Natural killer cell (primary cell): Measurements from ENCODE around the gene CARD16. TPM values are rescaled to one million over a fixed set of nuclear protein-coding genes. Genes with fewer than 3 reads are reported as not detected.

Experiments
- ATAC-seq, 3 donors: fragments of 150-1000 bp in 2 of 3; fragments of 200-7000 bp in 1 of 3; cut with Tn5 transposase; 1 replicate in 1 of 3; 2 replicates in 2 of 3; pipeline ENCODE4 v1.10.0; 2021; ENCODE audit warnings: mild to moderate bottlenecking in 2 of 3, moderate library complexity in 2 of 3
- DNase-seq, 2 donors: peaks; one replicate each; pipeline versions ENCODE4 v3.0.0 to v3.0.0-alpha.2; 2013 to 2021; ENCODE audit warnings: mixed read lengths in 1 of 2
- H3K27ac ChIP-seq: one replicate; pipeline ENCODE4 v1.5.1; 2013; ENCODE audit warnings: mild to moderate bottlenecking, low read length
- H3K27me3 ChIP-seq: one replicate; pipeline ENCODE4 v1.6.1; 2013; ENCODE audit warnings: low read length; ENCODE audit not compliant: control insufficient read depth, insufficient read depth
- H3K36me3 ChIP-seq: one replicate; pipeline ENCODE4 v1.6.1; 2013; ENCODE audit warnings: low read length; ENCODE audit not compliant: control insufficient read depth, insufficient read depth
- H3K4me1 ChIP-seq: one replicate; pipeline ENCODE4 v1.6.1; 2013; ENCODE audit warnings: low read length; ENCODE audit not compliant: control insufficient read depth, insufficient read depth
- H3K4me3 ChIP-seq: one replicate; pipeline ENCODE4 v1.5.1; 2013; ENCODE audit warnings: low read length
- H3K9me3 ChIP-seq: one replicate; pipeline ENCODE4 v1.6.1; 2013; ENCODE audit warnings: low read length; ENCODE audit not compliant: control insufficient read depth, insufficient read depth
- H3K27ac Mint-ChIP-seq, 2 donors: one replicate each; pipeline ENCODE4 v1.8.0; 2022; ENCODE audit warnings: mild to moderate bottlenecking in 2 of 2, mixed read lengths in 2 of 2, moderate library complexity in 1 of 2
- H3K27me3 Mint-ChIP-seq, 2 donors: one replicate each; pipeline ENCODE4 v1.8.0; 2022; ENCODE audit warnings: low read depth in 2 of 2, mixed read lengths in 2 of 2
- H3K36me3 Mint-ChIP-seq: one replicate; pipeline ENCODE4 v1.8.0; 2022; ENCODE audit warnings: mixed read lengths
- H3K4me1 Mint-ChIP-seq, 2 donors: one replicate each; pipeline ENCODE4 v1.8.0; 2022; ENCODE audit warnings: mixed read lengths in 2 of 2
- H3K4me3 Mint-ChIP-seq: one replicate; pipeline ENCODE4 v1.8.0; 2022; ENCODE audit warnings: mild to moderate bottlenecking, moderate library complexity, mixed read lengths
- H3K9me3 Mint-ChIP-seq, 2 donors: one replicate each; pipeline ENCODE4 v1.8.0; 2022; ENCODE audit warnings: mixed read lengths in 2 of 2
- WGBS: methylation state at CpG from one replicate; pipeline ENCODE4 v1.1.7; 2013; ENCODE audit warnings: missing lambda C conversion rate; ENCODE audit not compliant: insufficient coverage; 5-methylcytosine and 5-hydroxymethylcytosine counted together
- intact Hi-C: fragments of 100-400 bp; cut with micrococcal nuclease; formaldehyde crosslinking; loops from one replicate; pipeline ENCODE4 v1.14.2; 2022
- total RNA-seq, 4 donors: library from RNA; stranded (reverse); fragments of 120-200 nt in 1 of 4; gene quantifications; one replicate each; pipeline versions ENCODE4 v1.2.3 to v1.2.4, GENCODE V29; 2013 to 2022
- TF ChIP-seq, protein P1 (sequence below): fragments of 200-600 bp; IDR thresholded peaks from one replicate; pipeline ENCODE4 v1.8.0; 2022; ENCODE audit warnings: antibody characterized with exemption

The CARD16 gene
- total RNA-seq, 3 donors from 2014 or later (not counting 1 experiment from before 2014, with no cell fraction given), result 54.7 to 113 (median 110) TPM

DNA sequence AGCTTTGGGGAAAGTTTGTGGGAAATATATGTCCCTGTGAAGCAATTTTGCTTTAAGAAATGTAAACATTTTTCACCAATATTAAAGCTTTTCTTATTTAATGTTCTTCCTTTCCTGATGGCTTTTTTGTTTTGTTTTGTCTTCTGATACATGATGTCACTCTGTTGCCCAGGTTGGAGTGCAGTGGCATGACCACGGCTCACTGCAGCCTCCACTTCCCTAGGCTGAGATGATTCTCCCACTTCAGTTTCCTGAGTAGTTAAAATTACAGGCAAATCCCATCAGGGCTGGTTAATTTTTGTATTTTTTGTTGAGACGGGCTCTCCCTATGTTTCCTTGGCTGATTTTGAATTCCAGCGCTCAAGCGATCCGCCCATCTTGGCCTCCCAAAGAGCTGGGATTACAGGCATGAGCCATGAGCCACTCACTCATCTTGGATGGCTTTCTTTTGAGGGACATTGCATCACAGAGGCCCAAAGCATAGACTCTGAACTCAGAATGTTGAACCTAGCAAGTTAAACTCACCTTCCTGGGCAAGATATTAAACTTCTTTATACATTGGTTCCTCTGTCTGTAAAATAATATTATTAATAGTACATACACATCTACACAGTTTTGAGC is 651 bp upstream of the CARD16 start:
- intact Hi-C loops, result loop anchor here (10.0 kb wide), 1 partner anchor 341 kb away; no protein-coding TSS in a partner anchor
- Mint-ChIP-seq H3K27me3 (no peaks in the 10 kb centered on the region), H3K4me3 (peak overlapping the region; percentile 94), H3K4me1 (peaks cover 46 to 61% of the 10 kb centered on the region in 2 donors), H3K27ac (peak overlapping the region; percentile 90 to 92), H3K9me3 (no peaks in the 10 kb centered on the region), H3K36me3 (peaks cover 13% of the 10 kb centered on the region)
- H3K4me1 ChIP-seq, result peaks cover 12% of the 10 kb centered on the region
- peak overlapping the region; percentile 71 for H3K27ac ChIP-seq
- H3K27me3 ChIP-seq, result no peaks in the 10 kb centered on the region
- H3K9me3 ChIP-seq, result no peaks in the 10 kb centered on the region
- ATAC-seq (no peak), DNase-seq (no peak)
- peak overlapping the region; percentile 48 for H3K4me3 ChIP-seq
- peaks cover 10% of the 10 kb centered on the region for H3K36me3 ChIP-seq
- 79% methylated on average over 5 of the region's 5 CpGs for WGBS
- TF ChIP-seq, protein P1, sequence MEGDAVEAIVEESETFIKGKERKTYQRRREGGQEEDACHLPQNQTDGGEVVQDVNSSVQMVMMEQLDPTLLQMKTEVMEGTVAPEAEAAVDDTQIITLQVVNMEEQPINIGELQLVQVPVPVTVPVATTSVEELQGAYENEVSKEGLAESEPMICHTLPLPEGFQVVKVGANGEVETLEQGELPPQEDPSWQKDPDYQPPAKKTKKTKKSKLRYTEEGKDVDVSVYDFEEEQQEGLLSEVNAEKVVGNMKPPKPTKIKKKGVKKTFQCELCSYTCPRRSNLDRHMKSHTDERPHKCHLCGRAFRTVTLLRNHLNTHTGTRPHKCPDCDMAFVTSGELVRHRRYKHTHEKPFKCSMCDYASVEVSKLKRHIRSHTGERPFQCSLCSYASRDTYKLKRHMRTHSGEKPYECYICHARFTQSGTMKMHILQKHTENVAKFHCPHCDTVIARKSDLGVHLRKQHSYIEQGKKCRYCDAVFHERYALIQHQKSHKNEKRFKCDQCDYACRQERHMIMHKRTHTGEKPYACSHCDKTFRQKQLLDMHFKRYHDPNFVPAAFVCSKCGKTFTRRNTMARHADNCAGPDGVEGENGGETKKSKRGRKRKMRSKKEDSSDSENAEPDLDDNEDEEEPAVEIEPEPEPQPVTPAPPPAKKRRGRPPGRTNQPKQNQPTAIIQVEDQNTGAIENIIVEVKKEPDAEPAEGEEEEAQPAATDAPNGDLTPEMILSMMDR, result no peak

DNA sequence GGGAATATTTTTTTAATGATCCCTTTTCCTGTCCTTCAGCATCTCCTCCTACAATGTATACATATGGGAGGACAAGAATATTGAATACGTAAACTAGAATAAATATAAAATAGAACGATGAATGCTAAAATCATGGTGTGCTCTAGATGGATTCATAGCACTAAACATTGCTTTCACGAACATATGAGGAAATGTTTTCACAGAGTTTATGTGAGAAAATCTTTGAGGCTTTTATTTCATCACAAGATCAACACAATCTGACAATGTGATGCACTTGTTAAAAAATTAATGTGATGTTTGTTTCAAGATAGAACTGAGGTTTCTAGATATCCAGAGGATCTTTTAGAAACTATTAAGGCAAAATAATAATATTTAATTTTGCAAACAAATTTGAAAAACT is 3.0 kb downstream of the CARD16 start:
- peak; percentile 52 to 68 (median 65) for ATAC-seq
- Mint-ChIP-seq H3K9me3 (no peaks in the 10 kb centered on the region), H3K27me3 (no peaks in the 10 kb centered on the region), H3K4me1 (peaks cover 53 to 67% of the 10 kb centered on the region in 2 donors), H3K4me3 (peak overlapping the region; percentile 94), H3K27ac (peak overlapping the region; percentile 90 to 92), H3K36me3 (peaks cover 32% of the 10 kb centered on the region)
- H3K4me3 ChIP-seq, result peak overlapping the region; percentile 4
- WGBS, result no CpG with 5 or more reads among the region's 3 CpGs
- no peaks in the 10 kb centered on the region for H3K27me3 ChIP-seq
- DNase-seq, result no peak
- peaks cover 32% of the 10 kb centered on the region for H3K36me3 ChIP-seq
- H3K4me1 ChIP-seq, result peaks cover 12% of the 10 kb centered on the region
- H3K9me3 ChIP-seq, result no peaks in the 10 kb centered on the region
- TF ChIP-seq, protein P1, result no peak
- peak overlapping the region; percentile 3 for H3K27ac ChIP-seq
- intact Hi-C loops, result loop anchor here (10.0 kb wide), 1 partner anchor 337 kb away; no protein-coding TSS in a partner anchor

DNA sequence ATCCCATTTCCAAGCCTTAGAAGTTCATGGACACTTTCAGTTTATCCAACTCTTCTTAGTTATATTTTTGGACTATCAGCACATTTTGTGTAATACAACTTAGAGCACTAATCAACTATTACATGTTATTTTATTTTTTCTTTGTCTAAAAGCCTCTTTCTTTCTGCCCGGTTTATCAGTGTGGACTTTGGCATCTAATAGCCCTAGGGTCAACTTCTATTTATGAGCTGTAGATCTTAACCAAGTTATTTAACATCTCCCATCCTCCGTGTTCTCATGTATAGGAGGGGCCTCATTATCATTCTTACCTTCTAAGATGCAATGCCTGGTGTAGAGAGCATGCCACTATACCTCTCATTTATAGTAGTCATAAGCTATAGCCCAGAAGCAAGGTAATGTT is 4.4 kb downstream of the CARD16 start:
- H3K9me3 Mint-ChIP-seq, result no peaks in the 10 kb centered on the region

More for the DNA sequence above, 4.4 kb downstream of the CARD16 start:
- TF ChIP-seq, protein P1, result no peak
- Histone ChIP-seq H3K4me3 (no peak overlapping the region), H3K27me3 (no peaks in the 10 kb centered on the region), H3K27ac (no peak overlapping the region), H3K4me1 (peaks cover 11% of the 10 kb centered on the region), H3K9me3 (no peaks in the 10 kb centered on the region), H3K36me3 (peaks cover 32% of the 10 kb centered on the region)
- WGBS, result no CpG with 5 or more reads among the region's 2 CpGs
- H3K4me3 Mint-ChIP-seq, result no peak overlapping the region
- DNase-seq, result no peak
- ATAC-seq, result no peak
- intact Hi-C loops, result loop anchor here (10.0 kb wide), 1 partner anchor 336 kb away; no protein-coding TSS in a partner anchor
- H3K27ac Mint-ChIP-seq, result peak overlapping the region; percentile 17 to 37
- H3K27me3 Mint-ChIP-seq, result no peaks in the 10 kb centered on the region
- H3K36me3 Mint-ChIP-seq, result peaks cover 32% of the 10 kb centered on the region
- peaks cover 60 to 63% of the 10 kb centered on the region in 2 donors for H3K4me1 Mint-ChIP-seq
